B cell (primary cell): ENCODE data around the gene RAI1. TPM values are rescaled to one million over a fixed set of nuclear protein-coding genes. Genes with fewer than 3 reads are reported as not detected.

Experiments
- ATAC-seq: fragments of 200-7000 bp; cut with Tn5 transposase; one replicate; pipeline ENCODE4 v1.10.0; 2021; ENCODE audit warnings: low read depth, mild to moderate bottlenecking, moderate number of reproducible peaks, moderate library complexity
- CTCF ChIA-PET: fragments of 350-600 bp; sonication (Branson Sonifier 250); formaldehyde crosslinking; loops from one replicate; lab custom pipeline; 2021; ENCODE audit warnings: antibody characterized with exemption, inconsistent platforms; lab: Charles Lee
- POLR2A ChIA-PET: fragments of 350-600 bp; sonication (Branson Sonifier 250); formaldehyde crosslinking; loops from one replicate; lab custom pipeline; 2021; ENCODE audit warnings: antibody characterized with exemption; lab: Charles Lee
- DNase-seq: peaks from one replicate; pipeline ENCODE4 v3.0.0; 2013
- H2AFZ ChIP-seq: 2 replicates; pipeline ENCODE4 v1.6.1; 2012; ENCODE audit warnings: mild to moderate bottlenecking, low read depth, low read length; ENCODE audit not compliant: insufficient read depth, poor library complexity, severe bottlenecking
- H3K27ac ChIP-seq, 2 donors: 1 replicate in 1 of 2; 2 replicates in 1 of 2; pipeline ENCODE4 v1.5.1; 2012 to 2013; ENCODE audit warnings: low read length in 2 of 2, mild to moderate bottlenecking in 2 of 2, moderate library complexity in 1 of 2
- H3K27me3 ChIP-seq, 4 experiments: fragments of 200-600 bp in 1 of 4; sonication (generic) in 1 of 4; replicated peaks in 1 of 4; 1 replicate in 2 of 4; 2 replicates in 2 of 4; pipeline versions ENCODE4 v1.6.1 to v1.7.0; 2013 to 2016; ENCODE audit warnings: low read length in 3 of 4, mild to moderate bottlenecking in 2 of 4, mixed read lengths in 1 of 4, moderate library complexity in 1 of 4; ENCODE audit not compliant: insufficient read depth in 4 of 4, control insufficient read depth in 3 of 4; ENCODE audit errors: control extremely low read depth in 1 of 4
- H3K36me3 ChIP-seq, 2 experiments: replicated peaks in 1 of 2; 1 replicate in 1 of 2; 2 replicates in 1 of 2; pipeline versions ENCODE4 v1.6.1 to v1.7.1; 2013; ENCODE audit warnings: low read length in 1 of 2; ENCODE audit not compliant: insufficient read depth in 2 of 2, control insufficient read depth in 1 of 2; ENCODE audit errors: control extremely low read depth in 1 of 2, extremely low read depth in 1 of 2
- H3K4me1 ChIP-seq, 2 donors: fragments of 200-600 bp in 1 of 2; sonication (generic) in 1 of 2; 1 replicate in 1 of 2; 2 replicates in 1 of 2; pipeline versions ENCODE4 v1.5.1 to v1.6.1; 2013 to 2017; ENCODE audit warnings: low read length in 2 of 2; ENCODE audit not compliant: control insufficient read depth in 2 of 2, insufficient read depth in 2 of 2
- H3K4me2 ChIP-seq: replicated peaks from 2 replicates; pipeline ENCODE3; 2012; ENCODE audit warnings: mild to moderate bottlenecking, low read depth, low read length; ENCODE audit not compliant: poor library complexity, severe bottlenecking
- H3K4me3 ChIP-seq, 5 experiments: fragments of 200-600 bp in 1 of 5; sonication (generic) in 1 of 5; 1 replicate in 3 of 5; 2 replicates in 2 of 5; pipeline versions ENCODE4 v1.5.1 to v1.7.0; 2011 to 2016; ENCODE audit warnings: low read length in 4 of 5, mild to moderate bottlenecking in 4 of 5, low read depth in 2 of 5, control low read depth in 1 of 5, moderate library complexity in 1 of 5; ENCODE audit not compliant: insufficient read depth in 1 of 5; ENCODE audit errors: control extremely low read depth in 1 of 5, extremely low read depth in 1 of 5
- H3K79me2 ChIP-seq: fragments of 200-600 bp; sonication (generic); one replicate; pipeline ENCODE4 v1.6.0; 2016; ENCODE audit warnings: low read length; ENCODE audit not compliant: control insufficient read depth, insufficient read depth
- H3K9ac ChIP-seq: fragments of 200-600 bp; sonication (generic); 2 replicates; pipeline ENCODE4 v1.6.1; 2017; ENCODE audit warnings: mild to moderate bottlenecking, low read length, moderate library complexity
- H3K9me3 ChIP-seq, 3 donors: one replicate each; pipeline versions ENCODE4 v1.6.1 to v1.7.1; 2013; ENCODE audit warnings: low read length in 2 of 3; ENCODE audit not compliant: control insufficient read depth in 2 of 3, insufficient read depth in 1 of 3; ENCODE audit errors: control extremely low read depth in 1 of 3
- H4K20me1 ChIP-seq: 2 replicates; pipeline ENCODE4 v1.6.0; 2012; ENCODE audit warnings: mild to moderate bottlenecking, low read length; ENCODE audit not compliant: insufficient read depth, control insufficient read depth, poor library complexity, severe bottlenecking
- H3K27ac Mint-ChIP-seq: one replicate; pipeline ENCODE4 v1.8.0; 2021; ENCODE audit warnings: mixed read lengths
- H3K27me3 Mint-ChIP-seq: one replicate; pipeline ENCODE4 v1.8.0; 2021; ENCODE audit warnings: mixed read lengths
- H3K4me1 Mint-ChIP-seq: one replicate; pipeline ENCODE4 v1.8.0; 2021; ENCODE audit warnings: mixed read lengths
- H3K4me3 Mint-ChIP-seq: one replicate; pipeline ENCODE4 v1.8.0; 2021; ENCODE audit warnings: mixed read lengths
- H3K9me3 Mint-ChIP-seq: one replicate; pipeline ENCODE4 v1.8.0; 2022; ENCODE audit warnings: mixed read lengths; ENCODE audit not compliant: insufficient read depth
- EZH2 ChIP-seq: IDR thresholded peaks from 2 replicates; pipeline ENCODE4 v1.6.1; 2012; ENCODE audit warnings: borderline replicate concordance, low read depth, mild to moderate bottlenecking, moderate library complexity, low read length; ENCODE audit not compliant: insufficient read depth, poor library complexity, severe bottlenecking
- WGBS: methylation state at CpG from one replicate; pipeline ENCODE4 v1.1.5; 2013; ENCODE audit warnings: missing lambda C conversion rate; ENCODE audit not compliant: insufficient coverage; 5-methylcytosine and 5-hydroxymethylcytosine counted together
- intact Hi-C: fragments of 100-400 bp; cut with micrococcal nuclease; formaldehyde crosslinking; loops from one replicate; pipeline ENCODE4 v1.10.0; 2022
- polyA plus RNA-seq: library from polyadenylated mRNA; depleted of rRNA; stranded (reverse); fragments of >200 nt; gene quantifications from 2 replicates; pipeline ENCODE4 v1.2.3, GENCODE V29; 2012
- total RNA-seq, 2 donors: library from RNA; stranded (reverse); fragments of 120-200 nt in 1 of 2; gene quantifications; 1 replicate in 1 of 2; 2 replicates in 1 of 2; pipeline versions ENCODE4 v1.2.3 to v1.2.4, GENCODE V29; 2013 to 2022
- TF ChIP-seq, protein P1 (sequence below): fragments of 200-600 bp; IDR thresholded peaks from one replicate; pipeline ENCODE4 v1.8.0; 2022; ENCODE audit warnings: antibody characterized with exemption, mild to moderate bottlenecking

Gene RAI1
- total and polyA plus RNA-seq, 2 donors (not counting 1 experiment from before 2014, with no cell fraction given), result 4.7 to 34.0 TPM

DNA sequence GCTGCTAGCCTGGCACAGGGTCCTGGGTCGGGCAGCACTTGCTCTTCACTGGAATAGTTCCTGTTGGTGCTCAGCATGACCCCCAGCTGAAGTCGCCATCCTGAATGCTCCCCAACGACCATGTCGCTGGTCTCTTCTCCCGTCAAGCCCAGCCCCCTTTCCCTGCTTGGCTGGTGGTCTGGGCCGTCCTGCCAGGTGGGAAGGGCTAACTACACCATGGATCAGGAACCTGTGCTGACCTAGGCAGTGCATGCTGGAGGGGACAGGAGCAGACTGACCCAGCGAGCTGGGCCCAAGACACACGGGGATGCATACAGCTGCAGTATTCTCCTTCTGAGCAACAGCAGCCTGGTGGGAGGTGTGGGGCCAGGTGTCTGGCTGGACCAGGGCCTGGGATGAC, 164.7 kb downstream of the RAI1 start:
- H3K27me3 Mint-ChIP-seq, result no peaks in the 10 kb centered on the region
- DNase-seq (no peak), ATAC-seq (no peak)
- Histone ChIP-seq H2AFZ (no peak overlapping the region), H4K20me1 (no peaks in the 10 kb centered on the region), H3K79me2 (no peaks in the 10 kb centered on the region), H3K4me2 (no peak overlapping the region), H3K36me3 (no peaks in the 10 kb centered on the region), H3K27me3 (no peaks in the 10 kb centered on the region), H3K4me1 (peaks cover 20 to 23% of the 10 kb centered on the region in 2 donors), H3K9me3 (no peaks in the 10 kb centered on the region), H3K4me3 (no peak overlapping the region), H3K27ac (no peak overlapping the region), H3K9ac (no peak overlapping the region)
- H3K27ac Mint-ChIP-seq, result no peak overlapping the region
- TF ChIP-seq, protein P1, sequence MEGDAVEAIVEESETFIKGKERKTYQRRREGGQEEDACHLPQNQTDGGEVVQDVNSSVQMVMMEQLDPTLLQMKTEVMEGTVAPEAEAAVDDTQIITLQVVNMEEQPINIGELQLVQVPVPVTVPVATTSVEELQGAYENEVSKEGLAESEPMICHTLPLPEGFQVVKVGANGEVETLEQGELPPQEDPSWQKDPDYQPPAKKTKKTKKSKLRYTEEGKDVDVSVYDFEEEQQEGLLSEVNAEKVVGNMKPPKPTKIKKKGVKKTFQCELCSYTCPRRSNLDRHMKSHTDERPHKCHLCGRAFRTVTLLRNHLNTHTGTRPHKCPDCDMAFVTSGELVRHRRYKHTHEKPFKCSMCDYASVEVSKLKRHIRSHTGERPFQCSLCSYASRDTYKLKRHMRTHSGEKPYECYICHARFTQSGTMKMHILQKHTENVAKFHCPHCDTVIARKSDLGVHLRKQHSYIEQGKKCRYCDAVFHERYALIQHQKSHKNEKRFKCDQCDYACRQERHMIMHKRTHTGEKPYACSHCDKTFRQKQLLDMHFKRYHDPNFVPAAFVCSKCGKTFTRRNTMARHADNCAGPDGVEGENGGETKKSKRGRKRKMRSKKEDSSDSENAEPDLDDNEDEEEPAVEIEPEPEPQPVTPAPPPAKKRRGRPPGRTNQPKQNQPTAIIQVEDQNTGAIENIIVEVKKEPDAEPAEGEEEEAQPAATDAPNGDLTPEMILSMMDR, result no peak
- no peak for TF ChIP-seq EZH2
- POLR2A ChIA-PET, result no interaction called here
- H3K4me3 Mint-ChIP-seq, result no peak overlapping the region
- H3K4me1 Mint-ChIP-seq, result peaks cover 26% of the 10 kb centered on the region
- intact Hi-C loops, result no loop called here
- CTCF ChIA-PET, result interaction anchor here (0.9 to 1.0 kb wide), 2 partner anchors 15 to 32 kb away, joined by 3 read pairs; no protein-coding TSS in a partner anchor
- no peaks in the 10 kb centered on the region for H3K9me3 Mint-ChIP-seq
- WGBS, result 95% methylated on average over 8 of the region's 8 CpGs

DNA sequence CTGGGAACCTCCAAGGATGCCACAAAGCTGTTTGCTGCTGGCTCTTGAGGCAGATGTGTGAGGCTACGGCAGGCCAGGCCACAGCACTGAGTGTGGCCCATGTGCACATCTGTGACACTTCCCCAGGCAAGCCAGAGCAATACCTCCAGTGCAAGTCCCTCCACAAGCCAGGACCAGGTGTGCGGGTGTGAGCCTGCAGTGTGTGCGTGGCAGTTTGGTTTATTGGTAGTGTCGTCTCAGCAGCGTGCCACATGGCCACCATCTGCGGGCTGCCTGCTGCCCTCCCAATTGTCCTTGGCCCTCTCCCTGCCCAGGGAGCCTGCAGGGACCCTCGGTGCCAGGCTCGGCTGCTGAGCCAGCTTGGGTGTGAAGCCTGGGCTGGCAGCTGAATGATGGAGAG, 165.4 kb downstream of the RAI1 start:
- H3K27me3 ChIP-seq, result no peaks in the 10 kb centered on the region
- ChIA-PET POLR2A (no interaction called here), CTCF (no interaction called here)
- H3K4me1 ChIP-seq, result peaks cover 24 to 29% of the 10 kb centered on the region in 2 donors
- no peak for DNase-seq
- no peak overlapping the region for H3K27ac ChIP-seq
- H3K27me3 Mint-ChIP-seq, result no peaks in the 10 kb centered on the region
- peak overlapping the region; percentile 6 for H3K27ac Mint-ChIP-seq
- no peak overlapping the region for H3K9ac ChIP-seq
- TF ChIP-seq, protein P1, result no peak
- no peak for TF ChIP-seq EZH2
- WGBS, result 96% methylated on average over 6 of the region's 8 CpGs
- no peaks in the 10 kb centered on the region for H4K20me1 ChIP-seq
- H3K4me1 Mint-ChIP-seq, result peaks cover 29% of the 10 kb centered on the region
- no peaks in the 10 kb centered on the region for H3K9me3 ChIP-seq
- H3K4me3 Mint-ChIP-seq, result no peak overlapping the region
- no peak overlapping the region for H3K4me3 ChIP-seq
- H3K4me2 ChIP-seq, result no peak overlapping the region
- no peaks in the 10 kb centered on the region for H3K9me3 Mint-ChIP-seq
- H3K36me3 ChIP-seq, result no peaks in the 10 kb centered on the region
- no peak for ATAC-seq
- H2AFZ ChIP-seq, result no peak overlapping the region
- no peaks in the 10 kb centered on the region for H3K79me2 ChIP-seq
- intact Hi-C loops, result no loop called here
